ENCODE data around the gene AGR3. TPM values are rescaled to one million over a fixed set of nuclear protein-coding genes. Genes with fewer than 3 reads are reported as not detected.

AGR3 gene
- total RNA-seq, 1 experiment from 2014 or later, result not detected

- H2AFZ ChIP-seq (ENCODE audit: low read depth, low read length, poor library complexity, severe bottlenecking), result no peak overlapping the region
- intact Hi-C loops (cut with micrococcal nuclease), result loop anchor here (1.0 kb wide), 1 partner anchor 720 kb away; no protein-coding TSS in a partner anchor
- no peak overlapping the region for H3K4me2 ChIP-seq (ENCODE audit: low read length)
- ATAC-seq (peak; percentile 85), DNase-seq (ENCODE audit: low read depth, low spot score) (peak; percentile 21)
- H3K36me3 ChIP-seq (ENCODE audit: control insufficient read depth in 1 of 2, insufficient read depth in 2 of 2, low read length in 2 of 2), result no peaks in the 10 kb centered on the region
- no peaks in the 10 kb centered on the region for H3K4me1 ChIP-seq (ENCODE audit: control insufficient read depth in 1 of 2, insufficient read depth in 2 of 2, low read length in 2 of 2)
- H3K9ac ChIP-seq (ENCODE audit: low read length), result no peak overlapping the region
- H3K27me3 ChIP-seq (ENCODE audit: insufficient read depth, low read length), result no peaks in the 10 kb centered on the region
- POLR2A ChIA-PET, result no interaction called here
- no peaks in the 10 kb centered on the region for H3K79me2 ChIP-seq (ENCODE audit: insufficient read depth, low read length)
- H3K27ac ChIP-seq (ENCODE audit: low read depth, low read length), result no peak overlapping the region
- no peak overlapping the region for H3K4me3 ChIP-seq (replicated peaks in 1 of 2; ENCODE audit: low read depth in 1 of 2, low read length in 2 of 2)
- H3K9me3 ChIP-seq (ENCODE audit: control insufficient read depth in 1 of 2, insufficient read depth in 1 of 2, low read depth in 1 of 2, low read length in 2 of 2), result no peaks in the 10 kb centered on the region
- TF ChIP-seq EZH2 (IDR thresholded peaks at IDR 0.05) (no peak), ZNF274 (IDR thresholded peaks at IDR 0.05; ENCODE audit: low read depth, low read length) (no peak), RAD21 (IDR thresholded peaks at IDR 0.05; ENCODE audit: low read depth) (peak; percentile 72)
- TF ChIP-seq, protein P1, sequence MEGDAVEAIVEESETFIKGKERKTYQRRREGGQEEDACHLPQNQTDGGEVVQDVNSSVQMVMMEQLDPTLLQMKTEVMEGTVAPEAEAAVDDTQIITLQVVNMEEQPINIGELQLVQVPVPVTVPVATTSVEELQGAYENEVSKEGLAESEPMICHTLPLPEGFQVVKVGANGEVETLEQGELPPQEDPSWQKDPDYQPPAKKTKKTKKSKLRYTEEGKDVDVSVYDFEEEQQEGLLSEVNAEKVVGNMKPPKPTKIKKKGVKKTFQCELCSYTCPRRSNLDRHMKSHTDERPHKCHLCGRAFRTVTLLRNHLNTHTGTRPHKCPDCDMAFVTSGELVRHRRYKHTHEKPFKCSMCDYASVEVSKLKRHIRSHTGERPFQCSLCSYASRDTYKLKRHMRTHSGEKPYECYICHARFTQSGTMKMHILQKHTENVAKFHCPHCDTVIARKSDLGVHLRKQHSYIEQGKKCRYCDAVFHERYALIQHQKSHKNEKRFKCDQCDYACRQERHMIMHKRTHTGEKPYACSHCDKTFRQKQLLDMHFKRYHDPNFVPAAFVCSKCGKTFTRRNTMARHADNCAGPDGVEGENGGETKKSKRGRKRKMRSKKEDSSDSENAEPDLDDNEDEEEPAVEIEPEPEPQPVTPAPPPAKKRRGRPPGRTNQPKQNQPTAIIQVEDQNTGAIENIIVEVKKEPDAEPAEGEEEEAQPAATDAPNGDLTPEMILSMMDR (IDR thresholded peaks at IDR 0.05 in 2 of 3, conservative IDR thresholded peaks at IDR 0.05 in 1 of 3; ENCODE audit: borderline replicate concordance in 1 of 3, insufficient read depth in 1 of 3, low read depth in 2 of 3, low read length in 2 of 3), result peak; percentile 36 to 75 (median 67); a peak in 5 of 6 replicates
- RAD21 ChIA-PET (ENCODE audit: low non-redundant PET in 1 of 2, low total read pairs in 2 of 2, uncharacterized antibody in 2 of 2, unreplicated experiment in 2 of 2), result no interaction called here
- H4K20me1 ChIP-seq (ENCODE audit: insufficient read depth), result no peaks in the 10 kb centered on the region
- H3K9me2 ChIP-seq (ENCODE audit: insufficient read depth), result no peaks in the 10 kb centered on the region
- CTCF ChIA-PET, result interaction anchor here (0.7 to 1.1 kb wide), 4 partner anchors 8 to 844 kb away, joined by 3 to 9 read pairs (median 4); no protein-coding TSS in a partner anchor
- no TSS peak for BruUV-seq (replicated peaks)
Observed at GRCh38 chr7:16926283-16926682, 44.5 kb upstream of the AGR3 start.

GRCh38 chr7:16925609-16926008 is 43.8 kb upstream of the AGR3 start:
- Histone ChIP-seq H3K27me3 (ENCODE audit: insufficient read depth, low read length) (no peaks in the 10 kb centered on the region), H3K9ac (ENCODE audit: low read length) (no peak overlapping the region), H3K4me1 (ENCODE audit: control insufficient read depth in 1 of 2, insufficient read depth in 2 of 2, low read length in 2 of 2) (no peaks in the 10 kb centered on the region), H3K36me3 (ENCODE audit: control insufficient read depth in 1 of 2, insufficient read depth in 2 of 2, low read length in 2 of 2) (no peaks in the 10 kb centered on the region), H4K20me1 (ENCODE audit: insufficient read depth) (no peaks in the 10 kb centered on the region), H3K27ac (ENCODE audit: low read depth, low read length) (no peak overlapping the region), H3K9me3 (ENCODE audit: control insufficient read depth in 1 of 2, insufficient read depth in 1 of 2, low read depth in 1 of 2, low read length in 2 of 2) (no peaks in the 10 kb centered on the region), H3K4me2 (ENCODE audit: low read length) (no peak overlapping the region), H2AFZ (ENCODE audit: low read depth, low read length, poor library complexity, severe bottlenecking) (no peak overlapping the region), H3K79me2 (ENCODE audit: insufficient read depth, low read length) (no peaks in the 10 kb centered on the region), H3K4me3 (replicated peaks in 1 of 2; ENCODE audit: low read depth in 1 of 2, low read length in 2 of 2) (no peak overlapping the region), H3K9me2 (ENCODE audit: insufficient read depth) (no peaks in the 10 kb centered on the region)
- ATAC-seq (no peak), DNase-seq (ENCODE audit: low read depth, low spot score) (no peak)
- intact Hi-C loops (cut with micrococcal nuclease), result loop anchor here (1.0 kb wide), 1 partner anchor 721 kb away; no protein-coding TSS in a partner anchor
- BruUV-seq (replicated peaks), result no TSS peak
- ChIA-PET POLR2A (no interaction called here), RAD21 (ENCODE audit: low non-redundant PET in 1 of 2, low total read pairs in 2 of 2, uncharacterized antibody in 2 of 2, unreplicated experiment in 2 of 2) (no interaction called here), CTCF (interaction anchor here (0.7 to 1.1 kb wide), 4 partner anchors 8 to 844 kb away, joined by 3 to 9 read pairs (median 4); no protein-coding TSS in a partner anchor)
- TF ChIP-seq CEBPB (IDR thresholded peaks at IDR 0.05; ENCODE audit: low read depth) (no peak), ZFX (IDR thresholded peaks at IDR 0.05) (no peak), TCF7L2 (IDR thresholded peaks at IDR 0.05; ENCODE audit: borderline replicate concordance, extremely low read depth, insufficient read depth, insufficient read length) (no peak), EZH2 (IDR thresholded peaks at IDR 0.05) (no peak), EGR1 (IDR thresholded peaks at IDR 0.05; ENCODE audit: low read depth) (no peak), FOSL1 (IDR thresholded peaks at IDR 0.05; ENCODE audit: low read depth) (no peak), JUND (IDR thresholded peaks at IDR 0.05) (no peak), ZNF274 (IDR thresholded peaks at IDR 0.05; ENCODE audit: low read depth, low read length) (no peak), EZH2phosphoT487 (IDR thresholded peaks at IDR 0.05; ENCODE audit: borderline replicate concordance) (no peak), SRF (IDR thresholded peaks at IDR 0.05; ENCODE audit: low read depth) (no peak), RAD21 (IDR thresholded peaks at IDR 0.05; ENCODE audit: low read depth) (no peak), POLR2AphosphoS5 (IDR thresholded peaks at IDR 0.05; ENCODE audit: low read depth, low read length) (no peak)
- TF ChIP-seq, protein P2, sequence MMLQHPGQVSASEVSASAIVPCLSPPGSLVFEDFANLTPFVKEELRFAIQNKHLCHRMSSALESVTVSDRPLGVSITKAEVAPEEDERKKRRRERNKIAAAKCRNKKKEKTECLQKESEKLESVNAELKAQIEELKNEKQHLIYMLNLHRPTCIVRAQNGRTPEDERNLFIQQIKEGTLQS (IDR thresholded peaks at IDR 0.05), result no peak
- TF ChIP-seq, protein P3, sequence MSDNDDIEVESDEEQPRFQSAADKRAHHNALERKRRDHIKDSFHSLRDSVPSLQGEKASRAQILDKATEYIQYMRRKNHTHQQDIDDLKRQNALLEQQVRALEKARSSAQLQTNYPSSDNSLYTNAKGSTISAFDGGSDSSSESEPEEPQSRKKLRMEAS (IDR thresholded peaks at IDR 0.05), result no peak
- TF ChIP-seq, protein P4, sequence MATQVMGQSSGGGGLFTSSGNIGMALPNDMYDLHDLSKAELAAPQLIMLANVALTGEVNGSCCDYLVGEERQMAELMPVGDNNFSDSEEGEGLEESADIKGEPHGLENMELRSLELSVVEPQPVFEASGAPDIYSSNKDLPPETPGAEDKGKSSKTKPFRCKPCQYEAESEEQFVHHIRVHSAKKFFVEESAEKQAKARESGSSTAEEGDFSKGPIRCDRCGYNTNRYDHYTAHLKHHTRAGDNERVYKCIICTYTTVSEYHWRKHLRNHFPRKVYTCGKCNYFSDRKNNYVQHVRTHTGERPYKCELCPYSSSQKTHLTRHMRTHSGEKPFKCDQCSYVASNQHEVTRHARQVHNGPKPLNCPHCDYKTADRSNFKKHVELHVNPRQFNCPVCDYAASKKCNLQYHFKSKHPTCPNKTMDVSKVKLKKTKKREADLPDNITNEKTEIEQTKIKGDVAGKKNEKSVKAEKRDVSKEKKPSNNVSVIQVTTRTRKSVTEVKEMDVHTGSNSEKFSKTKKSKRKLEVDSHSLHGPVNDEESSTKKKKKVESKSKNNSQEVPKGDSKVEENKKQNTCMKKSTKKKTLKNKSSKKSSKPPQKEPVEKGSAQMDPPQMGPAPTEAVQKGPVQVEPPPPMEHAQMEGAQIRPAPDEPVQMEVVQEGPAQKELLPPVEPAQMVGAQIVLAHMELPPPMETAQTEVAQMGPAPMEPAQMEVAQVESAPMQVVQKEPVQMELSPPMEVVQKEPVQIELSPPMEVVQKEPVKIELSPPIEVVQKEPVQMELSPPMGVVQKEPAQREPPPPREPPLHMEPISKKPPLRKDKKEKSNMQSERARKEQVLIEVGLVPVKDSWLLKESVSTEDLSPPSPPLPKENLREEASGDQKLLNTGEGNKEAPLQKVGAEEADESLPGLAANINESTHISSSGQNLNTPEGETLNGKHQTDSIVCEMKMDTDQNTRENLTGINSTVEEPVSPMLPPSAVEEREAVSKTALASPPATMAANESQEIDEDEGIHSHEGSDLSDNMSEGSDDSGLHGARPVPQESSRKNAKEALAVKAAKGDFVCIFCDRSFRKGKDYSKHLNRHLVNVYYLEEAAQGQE (IDR thresholded peaks at IDR 0.05; ENCODE audit: low read depth), result no peak

Data from HCT116 (cell line).